Activated T-cell treated with anti-CD3 and anti-CD28 coated beads, Interleukin-2, amount 50 U/mL, for 4 hours (primary cell): ENCODE data around the gene LY6G6C. TPM values are rescaled to one million over a fixed set of nuclear protein-coding genes. Genes with fewer than 3 reads are reported as not detected.
"Not testable (repeated sequence)": the region's sequence is repeated elsewhere in the genome, so short reads cannot be mapped to it uniquely, and the experiment has no call there.

Experiments
- ATAC-seq, 2 donors: fragments of 200-7000 bp; cut with Tn5 transposase; one replicate each; pipeline ENCODE4 v1.10.0; 2021
- DNase-seq: peaks from one replicate; pipeline ENCODE4 v3.0.0-alpha.2; 2020
- H3K27me3 Mint-ChIP-seq: one replicate; pipeline ENCODE4 v1.8.0; 2021; ENCODE audit warnings: low read depth, mixed read lengths
- H3K36me3 Mint-ChIP-seq: one replicate; pipeline ENCODE4 v1.8.0; 2022; ENCODE audit warnings: mixed read lengths; ENCODE audit not compliant: insufficient read depth
- H3K4me1 Mint-ChIP-seq: one replicate; pipeline ENCODE4 v1.8.0; 2021; ENCODE audit warnings: low read depth, mixed read lengths
- H3K4me3 Mint-ChIP-seq: one replicate; pipeline ENCODE4 v1.8.0; 2021; ENCODE audit warnings: mild to moderate bottlenecking, moderate library complexity, mixed read lengths
- H3K9me3 Mint-ChIP-seq: one replicate; pipeline ENCODE4 v1.8.0; 2021; ENCODE audit warnings: mixed read lengths
- total RNA-seq, 3 donors: library from RNA; stranded (reverse); gene quantifications; one replicate each; pipeline ENCODE4 v1.2.1, GENCODE V29; 2021

LY6G6C gene
- total RNA-seq, 3 donors from 2014 or later = not detected

DNA sequence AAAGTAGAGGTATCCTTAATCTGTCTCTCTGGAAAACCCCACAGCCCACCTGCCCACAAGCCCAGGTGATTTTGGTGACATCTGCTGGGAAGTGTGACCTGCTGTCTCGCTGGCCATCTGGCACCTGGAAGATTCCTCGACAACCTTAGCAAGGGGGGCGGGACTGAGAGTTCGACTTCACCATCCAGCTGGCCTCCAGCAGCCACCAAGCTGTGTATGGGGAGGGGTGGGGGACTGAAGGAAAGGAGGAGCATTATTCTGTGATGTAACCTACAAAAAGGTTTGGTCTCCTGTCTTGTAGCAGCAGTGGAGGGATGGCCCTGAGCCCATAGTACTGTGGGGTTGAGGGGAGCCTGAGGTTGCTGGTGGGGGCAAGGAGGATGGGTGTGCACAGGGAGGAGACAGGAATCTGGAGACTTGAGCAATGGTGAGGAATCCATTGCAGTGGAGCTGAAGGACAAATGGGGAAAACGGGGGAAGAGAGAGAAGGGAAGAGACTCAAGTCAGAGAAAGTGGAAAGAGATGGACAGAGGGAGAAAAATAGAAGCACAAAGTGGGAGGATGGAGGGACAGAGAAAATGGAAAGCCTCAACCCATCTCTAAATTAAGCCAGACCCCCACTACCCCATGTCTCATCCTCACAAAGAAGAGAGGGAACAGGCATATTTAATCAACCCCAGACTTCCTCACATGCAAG, 10.9 kb downstream of the LY6G6C start:
- DNase-seq = no peak
- peaks cover 11% of the 10 kb centered on the region for H3K4me1 Mint-ChIP-seq
- H3K36me3 Mint-ChIP-seq = no peaks in the 10 kb centered on the region
- no peaks in the 10 kb centered on the region for H3K9me3 Mint-ChIP-seq
- no peak overlapping the region for H3K4me3 Mint-ChIP-seq
- H3K27me3 Mint-ChIP-seq = no peaks in the 10 kb centered on the region
- ATAC-seq = no peak

- not testable (repeated sequence) for H3K27me3 Mint-ChIP-seq, H3K36me3 Mint-ChIP-seq, ATAC-seq, H3K4me3 Mint-ChIP-seq, H3K9me3 Mint-ChIP-seq, DNase-seq
- H3K4me1 Mint-ChIP-seq = peaks cover 11% of the 10 kb centered on the region
These were observed 12.4 kb downstream of the LY6G6C start for GRCh38 chr6:31709157-31709556.

DNA sequence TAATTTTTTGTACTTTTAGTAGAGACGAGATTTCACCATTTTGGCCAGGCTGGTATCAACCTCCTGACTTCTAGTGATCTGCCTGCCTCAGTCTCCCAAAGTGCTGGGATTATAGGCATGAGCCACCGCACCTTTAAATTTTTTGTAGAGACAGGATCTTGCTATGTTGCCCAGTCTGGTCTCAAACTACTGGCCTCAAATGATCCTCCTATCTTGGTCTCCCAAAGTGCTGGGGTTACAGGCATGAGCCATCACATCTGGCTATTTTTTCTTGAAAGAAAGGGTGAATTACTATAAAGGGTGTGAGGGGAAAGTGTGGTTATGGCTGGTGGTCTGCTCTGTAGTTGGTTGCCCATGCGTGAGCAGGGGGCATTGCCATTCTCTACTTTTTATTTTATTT, 13.3 kb downstream of the LY6G6C start:
- Mint-ChIP-seq H3K9me3 (no peaks in the 10 kb centered on the region), H3K27me3 (no peaks in the 10 kb centered on the region), H3K4me3 (no peak overlapping the region), H3K36me3 (no peaks in the 10 kb centered on the region), H3K4me1 (peaks cover 13% of the 10 kb centered on the region)
- ATAC-seq (no peak), DNase-seq (no peak)

DNA sequence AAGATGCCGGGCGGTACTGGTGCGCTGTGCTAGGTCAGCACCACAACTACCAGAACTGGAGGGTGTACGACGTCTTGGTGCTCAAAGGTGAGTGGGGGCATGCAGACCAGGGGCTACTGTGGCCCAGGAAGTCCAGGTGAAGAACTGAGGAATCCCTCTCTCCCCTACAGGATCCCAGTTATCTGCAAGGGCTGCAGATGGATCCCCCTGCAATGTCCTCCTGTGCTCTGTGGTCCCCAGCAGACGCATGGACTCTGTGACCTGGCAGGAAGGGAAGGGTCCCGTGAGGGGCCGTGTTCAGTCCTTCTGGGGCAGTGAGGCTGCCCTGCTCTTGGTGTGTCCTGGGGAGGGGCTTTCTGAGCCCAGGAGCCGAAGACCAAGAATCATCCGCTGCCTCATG, 13.8 kb downstream of the LY6G6C start:
- no peak for DNase-seq
- Mint-ChIP-seq H3K27me3 (no peaks in the 10 kb centered on the region), H3K4me3 (no peak overlapping the region), H3K36me3 (no peaks in the 10 kb centered on the region), H3K4me1 (peaks cover 14% of the 10 kb centered on the region), H3K9me3 (no peaks in the 10 kb centered on the region)
- no peak for ATAC-seq

DNA sequence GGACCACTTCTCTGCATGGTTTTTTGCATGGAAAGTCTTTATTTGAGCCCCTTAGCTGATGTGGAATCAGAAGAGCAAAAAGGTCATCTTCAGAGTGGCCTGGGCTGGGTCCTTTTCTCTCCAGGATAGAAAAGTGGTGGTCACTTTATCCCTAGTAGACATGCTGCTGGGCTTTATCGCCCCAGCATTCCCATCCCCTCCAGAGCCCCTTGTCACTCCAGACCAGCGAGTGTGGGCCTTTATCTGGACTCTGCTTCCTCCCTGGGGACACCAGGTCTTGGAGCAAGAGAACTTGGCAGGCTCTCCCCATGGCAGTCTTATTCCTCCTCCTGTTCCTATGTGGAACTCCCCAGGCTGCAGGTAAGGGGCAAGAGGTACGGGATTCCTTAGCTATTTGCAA, 14.9 kb downstream of the LY6G6C start, which contains the start of gene LY6G6F:
Gene LY6G6F, plus strand, starts transcription at position 268 of the 400 bp plus-strand sequence. Its CDS starts 41 bp downstream, at position 309.
- Mint-ChIP-seq H3K27me3 (no peaks in the 10 kb centered on the region), H3K36me3 (no peaks in the 10 kb centered on the region), H3K9me3 (no peaks in the 10 kb centered on the region), H3K4me3 (no peak within 1 kb of the TSS), H3K4me1 (peaks cover 20% of the 10 kb centered on the region)
- DNase-seq (no peak), ATAC-seq (no peak)

DNA sequence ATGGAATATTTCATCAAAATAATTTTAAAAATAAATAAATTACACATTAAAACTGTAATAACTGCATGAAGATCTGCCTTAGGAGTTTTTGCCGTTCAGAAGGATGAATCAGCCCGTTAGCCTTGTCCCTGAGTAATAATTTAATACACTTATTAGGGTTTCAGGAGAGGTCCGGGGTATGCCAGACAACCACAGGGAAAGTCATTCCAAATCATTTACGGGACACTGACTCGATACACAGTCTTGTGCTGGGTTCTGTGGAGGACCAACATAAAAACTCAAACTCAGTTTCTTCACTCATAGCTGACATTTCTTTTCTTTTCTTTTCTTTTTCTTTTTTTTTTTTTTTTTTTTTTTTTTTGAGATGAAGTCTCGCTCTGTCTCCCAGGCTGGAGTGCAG, 15.6 kb downstream of the LY6G6C start:
- ATAC-seq = no peak
- H3K4me3 Mint-ChIP-seq = no peak overlapping the region

GRCh38 chr6:31702819-31703716, 18.5 kb downstream of the LY6G6C start, which contains the start of gene ABHD16A:
Gene ABHD16A (minus strand): TSS chr6:31703324. CDS start chr6:31703281, 43 bp downstream.
- peak within 1 kb of the TSS; percentile 99 for H3K4me3 Mint-ChIP-seq
- no peaks in the 10 kb centered on the region for H3K27me3 Mint-ChIP-seq
- ATAC-seq (peak; percentile 94 to 95), DNase-seq (peak; percentile 96)
- H3K4me1 Mint-ChIP-seq = peaks cover 22% of the 10 kb centered on the region
- peaks cover under 1% of the 10 kb centered on the region for H3K36me3 Mint-ChIP-seq
- no peaks in the 10 kb centered on the region for H3K9me3 Mint-ChIP-seq

More for the DNA sequence above, 15.6 kb downstream of the LY6G6C start:
- H3K27me3 Mint-ChIP-seq = no peaks in the 10 kb centered on the region
- H3K4me1 Mint-ChIP-seq = peaks cover 21% of the 10 kb centered on the region
- DNase-seq = no peak
- H3K9me3 Mint-ChIP-seq = no peaks in the 10 kb centered on the region
- no peaks in the 10 kb centered on the region for H3K36me3 Mint-ChIP-seq

DNA sequence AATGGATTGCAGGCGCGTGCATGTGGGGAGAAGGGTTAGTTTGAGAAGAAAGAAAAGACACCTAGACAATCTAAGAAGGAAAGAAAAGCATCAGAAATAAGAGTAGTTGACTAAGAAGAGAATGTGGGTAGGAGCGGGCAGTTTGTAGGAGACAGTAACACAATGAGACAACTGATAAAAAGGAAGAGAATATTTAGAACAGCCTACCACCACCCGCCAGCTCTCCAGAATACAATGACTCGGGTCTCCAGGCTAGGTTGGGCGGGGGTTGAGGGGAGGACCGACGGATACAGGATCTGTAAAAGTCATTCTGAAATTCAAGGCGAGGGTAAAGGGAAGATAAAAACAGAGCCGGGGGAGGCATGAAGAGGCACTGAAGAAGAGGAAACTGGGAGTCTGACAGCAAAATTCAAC, 19.1 kb downstream of the LY6G6C start:
- peak overlapping the region; percentile 99 for H3K4me3 Mint-ChIP-seq
- DNase-seq (no peak), ATAC-seq (peak; percentile 25 to 47)
- peaks cover 29% of the 10 kb centered on the region for H3K4me1 Mint-ChIP-seq
- peaks cover 6% of the 10 kb centered on the region for H3K36me3 Mint-ChIP-seq
- no peaks in the 10 kb centered on the region for H3K27me3 Mint-ChIP-seq
- H3K9me3 Mint-ChIP-seq = no peaks in the 10 kb centered on the region

DNA sequence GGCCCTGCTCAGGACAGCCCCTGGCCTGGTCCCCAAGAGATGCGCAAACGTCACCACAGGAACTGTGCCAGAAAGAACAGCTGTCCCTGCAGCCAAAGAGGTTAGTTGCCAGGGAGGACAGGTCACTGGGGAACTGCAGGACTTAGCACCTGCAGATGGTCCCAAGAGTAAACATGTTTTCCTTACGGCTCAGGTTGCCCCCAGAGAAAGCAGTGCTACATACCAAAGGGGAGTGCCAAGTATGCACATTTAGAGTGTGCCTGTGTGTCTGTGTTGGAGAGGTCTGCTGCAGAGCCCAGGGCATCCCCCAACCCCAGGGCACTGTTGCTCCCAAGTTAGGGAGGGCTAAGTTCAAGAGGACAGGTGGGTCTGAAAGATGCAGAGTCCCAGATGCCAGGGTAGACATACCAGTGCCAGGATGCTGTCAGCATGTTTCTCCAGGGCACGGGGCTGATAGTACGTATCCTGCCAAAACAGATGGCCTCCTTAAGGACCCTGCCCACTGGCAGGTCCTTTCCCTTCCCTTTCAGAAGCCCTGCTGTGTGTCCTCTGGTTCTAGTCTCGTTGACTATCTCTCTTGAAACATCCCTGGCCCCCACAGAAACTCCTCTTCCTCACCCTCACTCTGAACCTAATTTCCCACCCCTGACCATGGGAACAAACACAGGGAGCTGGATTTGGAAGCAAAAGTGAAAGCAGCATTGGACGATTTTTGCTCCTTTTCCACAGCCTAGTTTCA, 19.7 kb downstream of the LY6G6C start:
- DNase-seq (no peak), ATAC-seq (no peak)
- Mint-ChIP-seq H3K36me3 (peaks cover 10% of the 10 kb centered on the region), H3K27me3 (no peaks in the 10 kb centered on the region), H3K4me3 (peak overlapping the region; percentile 99), H3K9me3 (no peaks in the 10 kb centered on the region), H3K4me1 (peaks cover 31% of the 10 kb centered on the region)

DNA sequence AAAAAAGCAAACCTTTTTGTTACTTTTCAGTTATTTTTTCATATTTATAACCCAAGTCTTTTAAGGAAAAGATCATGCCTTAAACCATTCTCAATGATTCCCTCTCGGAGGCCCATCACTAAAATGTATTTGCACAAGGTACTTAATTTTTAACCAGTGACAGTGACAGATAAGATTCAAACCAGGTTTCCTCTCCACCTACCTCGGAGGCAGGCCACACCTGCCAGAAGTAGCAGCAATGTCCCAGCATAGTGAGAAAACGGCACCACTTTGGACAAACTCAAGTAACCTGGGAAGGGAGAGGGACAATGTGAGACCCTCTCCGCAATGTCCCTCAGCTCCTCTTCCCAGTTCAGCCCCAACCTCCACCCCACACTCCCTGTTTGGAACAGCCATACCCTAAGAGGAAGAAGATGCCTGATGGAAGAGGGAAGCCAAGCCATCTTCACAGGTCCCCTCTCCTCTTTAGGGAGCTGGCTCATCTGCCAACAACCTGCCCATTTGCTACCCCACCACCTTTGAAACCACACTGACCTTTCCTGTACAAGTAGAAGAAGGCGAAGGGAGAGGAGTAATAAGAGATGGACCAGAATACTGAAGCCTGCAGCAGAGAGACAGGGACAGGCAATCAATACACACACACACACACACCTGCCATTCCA, 20.7 kb downstream of the LY6G6C start:
- ATAC-seq = no peak
- Mint-ChIP-seq H3K4me1 (peaks cover 31% of the 10 kb centered on the region), H3K36me3 (peaks cover 13% of the 10 kb centered on the region), H3K27me3 (no peaks in the 10 kb centered on the region), H3K9me3 (no peaks in the 10 kb centered on the region), H3K4me3 (peak overlapping the region; percentile 99)
- no peak for DNase-seq

GRCh38 chr6:31697555-31697954, 24.0 kb downstream of the LY6G6C start:
- peaks cover 28% of the 10 kb centered on the region for H3K4me1 Mint-ChIP-seq
- H3K4me3 Mint-ChIP-seq = no peak overlapping the region
- H3K27me3 Mint-ChIP-seq = no peaks in the 10 kb centered on the region
- DNase-seq = no peak
- H3K9me3 Mint-ChIP-seq = no peaks in the 10 kb centered on the region
- H3K36me3 Mint-ChIP-seq = peaks cover 19% of the 10 kb centered on the region
- ATAC-seq = peak; percentile 23 to 35

DNA sequence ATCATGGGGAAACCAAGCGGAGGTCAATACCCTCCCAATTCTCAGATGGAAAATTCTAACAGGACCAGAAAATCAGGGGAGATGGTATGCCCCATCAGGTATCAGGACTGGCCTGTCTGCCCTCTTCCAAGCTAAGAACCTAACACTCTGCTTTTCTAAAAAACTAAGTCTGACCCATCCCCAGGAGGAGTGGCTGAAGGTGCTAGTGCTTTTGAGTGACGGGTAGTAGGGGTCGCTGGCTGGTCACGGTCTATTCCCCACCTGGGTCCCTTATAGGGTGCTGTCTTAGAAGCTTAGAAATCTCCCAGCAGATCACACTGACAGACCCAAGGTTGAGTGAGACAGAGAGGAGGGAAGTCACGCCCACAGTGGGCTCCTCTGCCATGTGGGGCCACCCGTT, 28.0 kb downstream of the LY6G6C start:
- H3K4me3 Mint-ChIP-seq = no peak overlapping the region
- peaks cover 22% of the 10 kb centered on the region for H3K36me3 Mint-ChIP-seq
- no peak for ATAC-seq

GRCh38 chr6:31692886-31693285, 28.7 kb downstream of the LY6G6C start:
- H3K9me3 Mint-ChIP-seq = no peaks in the 10 kb centered on the region

More for the DNA sequence above, 28.0 kb downstream of the LY6G6C start:
- Mint-ChIP-seq H3K9me3 (no peaks in the 10 kb centered on the region), H3K27me3 (no peaks in the 10 kb centered on the region), H3K4me1 (peaks cover 12% of the 10 kb centered on the region)
- no peak for DNase-seq

DNA sequence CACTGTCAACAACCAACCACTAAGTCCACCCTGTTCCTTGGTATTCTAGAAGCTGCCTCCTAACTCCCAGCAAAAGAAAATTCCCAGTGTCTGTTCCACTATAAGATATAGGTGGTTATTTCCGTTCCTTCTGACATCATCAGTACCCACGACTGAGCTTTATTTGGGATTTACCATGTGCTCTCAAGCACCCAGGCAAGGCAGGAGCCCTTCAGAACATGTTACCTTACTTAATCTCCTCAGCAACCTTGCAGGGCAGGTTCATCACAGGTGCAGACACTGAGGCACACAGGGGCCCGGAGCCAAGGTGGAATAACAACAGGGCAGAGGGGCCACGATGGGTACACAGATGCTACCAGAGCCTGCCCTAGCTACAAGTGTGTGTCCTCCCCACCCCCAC, 29.2 kb downstream of the LY6G6C start:
- no peaks in the 10 kb centered on the region for H3K9me3 Mint-ChIP-seq
- peaks cover 21% of the 10 kb centered on the region for H3K36me3 Mint-ChIP-seq
- H3K4me1 Mint-ChIP-seq = peaks cover 4% of the 10 kb centered on the region
- H3K27me3 Mint-ChIP-seq = no peaks in the 10 kb centered on the region
- no peak overlapping the region for H3K4me3 Mint-ChIP-seq
- no peak for ATAC-seq
- DNase-seq = no peak

More at GRCh38 chr6:31692886-31693285, 28.7 kb downstream of the LY6G6C start:
- Mint-ChIP-seq H3K36me3 (peaks cover 22% of the 10 kb centered on the region), H3K4me3 (no peak overlapping the region), H3K27me3 (no peaks in the 10 kb centered on the region), H3K4me1 (peaks cover 10% of the 10 kb centered on the region)
- DNase-seq (no peak), ATAC-seq (no peak)
